ENCODE measurements around the gene TIMM44.

Gene TIMM44

DNA sequence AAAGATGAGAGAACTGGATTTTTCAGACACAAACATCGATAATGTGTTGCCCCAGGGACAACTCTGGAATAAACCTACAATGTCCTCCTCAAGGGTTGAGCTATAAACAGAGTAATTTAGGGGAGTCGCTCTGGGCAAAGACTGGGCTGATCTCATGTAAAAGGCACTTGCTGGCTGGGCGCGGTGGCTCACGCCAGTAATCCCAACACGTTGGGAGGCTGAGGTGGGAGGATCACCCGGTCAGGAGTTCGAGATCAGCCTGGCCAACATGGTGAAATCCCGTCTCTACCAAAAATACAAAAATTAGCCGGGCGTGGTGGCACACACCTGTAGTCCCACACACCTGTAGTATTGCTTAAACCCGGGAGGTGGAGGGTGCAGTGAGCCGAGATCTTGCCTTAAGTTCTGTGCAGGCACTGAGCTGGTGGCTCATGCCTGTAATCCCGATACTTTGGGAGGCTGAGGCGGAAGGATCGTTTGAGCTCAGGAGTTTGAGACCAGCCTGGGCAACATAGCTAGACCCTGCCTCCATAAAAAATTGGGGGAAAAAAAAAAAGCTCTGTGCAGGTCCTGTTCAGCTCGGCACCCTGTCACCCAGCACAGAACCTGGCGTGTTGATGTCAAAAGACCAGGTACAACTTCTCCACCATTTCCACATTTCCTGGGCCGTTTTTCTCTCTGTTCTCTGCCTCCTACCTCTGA, 1.4 kb downstream of the TIMM44 start:
- Histone ChIP-seq H3K27ac (peak overlapping the region in 1 of 2 donors; percentile 6), H3K27me3 (no peaks in the 10 kb centered on the region), H3K4me1 (peaks cover 0 to 29% (median 17%) of the 10 kb centered on the region in 4 donors), H3K36me3 (peaks cover 30 to 43% (median 34%) of the 10 kb centered on the region in 3 donors), H3K9me3 (no peaks in the 10 kb centered on the region), H3K4me3 (peak overlapping the region; percentile 82 to 93)
- DNase-seq = no peak
- intact Hi-C loops (cut with DNase I; ENCODE audit: low total_unique reads) = loop anchor here (10.0 kb wide), 1 partner anchor 63 kb away; the partner anchor contains the start of gene ELAVL1
- TF ChIP-seq, protein P1, sequence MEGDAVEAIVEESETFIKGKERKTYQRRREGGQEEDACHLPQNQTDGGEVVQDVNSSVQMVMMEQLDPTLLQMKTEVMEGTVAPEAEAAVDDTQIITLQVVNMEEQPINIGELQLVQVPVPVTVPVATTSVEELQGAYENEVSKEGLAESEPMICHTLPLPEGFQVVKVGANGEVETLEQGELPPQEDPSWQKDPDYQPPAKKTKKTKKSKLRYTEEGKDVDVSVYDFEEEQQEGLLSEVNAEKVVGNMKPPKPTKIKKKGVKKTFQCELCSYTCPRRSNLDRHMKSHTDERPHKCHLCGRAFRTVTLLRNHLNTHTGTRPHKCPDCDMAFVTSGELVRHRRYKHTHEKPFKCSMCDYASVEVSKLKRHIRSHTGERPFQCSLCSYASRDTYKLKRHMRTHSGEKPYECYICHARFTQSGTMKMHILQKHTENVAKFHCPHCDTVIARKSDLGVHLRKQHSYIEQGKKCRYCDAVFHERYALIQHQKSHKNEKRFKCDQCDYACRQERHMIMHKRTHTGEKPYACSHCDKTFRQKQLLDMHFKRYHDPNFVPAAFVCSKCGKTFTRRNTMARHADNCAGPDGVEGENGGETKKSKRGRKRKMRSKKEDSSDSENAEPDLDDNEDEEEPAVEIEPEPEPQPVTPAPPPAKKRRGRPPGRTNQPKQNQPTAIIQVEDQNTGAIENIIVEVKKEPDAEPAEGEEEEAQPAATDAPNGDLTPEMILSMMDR (IDR thresholded peaks at IDR 0.05) = no peak

DNA sequence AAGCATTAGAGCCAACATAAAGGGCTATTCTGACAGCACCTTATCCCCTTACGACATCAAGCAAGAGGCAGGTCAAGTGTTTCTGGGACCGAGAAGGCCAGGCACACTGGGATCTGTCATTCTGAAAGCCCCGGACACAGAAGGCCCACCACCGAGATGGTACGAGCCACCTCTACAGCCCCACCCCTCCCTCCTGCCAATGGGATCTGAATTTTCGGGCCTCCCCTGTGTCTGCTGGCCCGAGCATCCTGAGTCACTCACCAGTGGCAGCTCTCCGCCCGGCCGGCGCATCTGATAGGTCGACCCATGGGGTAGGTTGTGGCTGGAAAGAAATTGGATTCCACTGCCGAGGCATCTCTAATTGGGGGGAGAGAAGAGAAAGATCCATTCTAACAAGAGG, 2.6 kb downstream of the TIMM44 start:
- H3K4me1 ChIP-seq = peaks cover 0 to 35% (median 17%) of the 10 kb centered on the region in 4 donors
- no peaks in the 10 kb centered on the region for H3K9me3 ChIP-seq
- H3K27me3 ChIP-seq = no peaks in the 10 kb centered on the region
- TF ChIP-seq, protein P1 (IDR thresholded peaks at IDR 0.05) = no peak
- no peak overlapping the region for H3K27ac ChIP-seq
- no peak for DNase-seq
- H3K4me3 ChIP-seq = no peak overlapping the region
- peaks cover 42 to 55% (median 46%) of the 10 kb centered on the region in 3 donors for H3K36me3 ChIP-seq
- intact Hi-C loops (cut with DNase I; ENCODE audit: low total_unique reads) = loop anchor here (10.0 kb wide), 1 partner anchor 64 kb away; the partner anchor contains the start of gene ELAVL1

- intact Hi-C loops (cut with DNase I; ENCODE audit: low total_unique reads) = no loop called here
- DNase-seq = peak in 1 of 2 donors; percentile 82
- no peaks in the 10 kb centered on the region for H3K27me3 ChIP-seq
- H3K27ac ChIP-seq = peak overlapping the region; percentile 91 to 96
- H3K36me3 ChIP-seq = peaks cover 57 to 92% (median 85%) of the 10 kb centered on the region in 3 donors
- H3K9me3 ChIP-seq = no peaks in the 10 kb centered on the region
- H3K4me1 ChIP-seq = peaks cover 0 to 69% (median 40%) of the 10 kb centered on the region in 4 donors
- peak overlapping the region in 1 of 2 donors; percentile 10 for H3K4me3 ChIP-seq
- TF ChIP-seq, protein P1 (IDR thresholded peaks at IDR 0.05) = no peak
These were observed 8.7 kb downstream of the TIMM44 start for GRCh38 chr19:7934766-7935165.

DNA sequence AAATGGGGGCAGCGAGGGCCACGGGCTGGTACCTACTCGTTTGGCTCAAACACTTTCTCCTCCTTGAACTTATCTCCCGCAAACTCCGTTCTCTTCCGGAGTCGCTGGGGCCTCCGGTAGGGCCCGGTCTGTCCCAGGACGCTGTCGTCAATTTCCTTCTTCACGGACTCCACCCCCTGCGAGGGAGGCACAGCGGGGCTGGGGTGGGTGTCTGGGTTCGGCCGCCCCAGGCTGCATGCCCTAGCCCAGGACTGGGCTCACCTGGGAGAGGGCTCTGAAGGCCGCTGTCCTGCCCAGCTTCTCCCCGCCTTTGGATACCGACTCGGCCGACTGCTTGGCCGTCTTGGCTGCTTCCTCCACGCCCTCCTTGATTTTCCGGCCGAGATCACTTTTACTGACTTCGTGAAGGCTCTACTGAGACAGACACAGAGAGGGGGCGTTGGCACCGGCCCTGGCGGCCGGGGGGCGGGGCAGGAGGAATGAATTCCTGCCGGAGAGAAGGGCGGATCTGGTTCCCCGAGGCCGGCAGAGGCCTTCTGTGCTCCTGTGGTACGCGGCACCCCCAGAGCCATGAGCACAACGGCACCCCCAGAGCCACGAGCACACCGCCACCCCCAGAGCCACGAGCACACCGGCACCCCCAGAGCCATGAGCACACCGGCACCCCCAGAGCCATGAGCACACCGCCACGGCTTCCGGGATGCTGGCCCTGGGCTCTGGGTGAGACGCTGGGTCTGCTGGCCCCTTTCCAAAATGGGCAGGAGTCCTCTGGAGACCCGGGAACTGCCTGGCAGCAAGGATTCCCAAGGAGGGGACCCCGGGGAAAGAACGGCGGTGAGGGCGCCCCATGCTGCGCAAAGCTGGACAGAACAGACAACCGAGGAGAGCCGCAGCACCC, 9.4 kb downstream of the TIMM44 start:
- H3K4me3 ChIP-seq = peak overlapping the region in 1 of 2 donors; percentile 10
- no peak for DNase-seq
- intact Hi-C loops (cut with DNase I; ENCODE audit: low total_unique reads) = no loop called here
- peaks cover 50 to 85% (median 80%) of the 10 kb centered on the region in 3 donors for H3K36me3 ChIP-seq
- peaks cover 0 to 73% (median 47%) of the 10 kb centered on the region in 4 donors for H3K4me1 ChIP-seq
- TF ChIP-seq, protein P1 (IDR thresholded peaks at IDR 0.05) = no peak
- peak overlapping the region; percentile 91 to 96 for H3K27ac ChIP-seq
- H3K9me3 ChIP-seq = no peaks in the 10 kb centered on the region
- H3K27me3 ChIP-seq = no peaks in the 10 kb centered on the region

- peaks cover 0 to 78% (median 52%) of the 10 kb centered on the region in 4 donors for H3K4me1 ChIP-seq
- no peaks in the 10 kb centered on the region for H3K27me3 ChIP-seq
- H3K4me3 ChIP-seq = no peak overlapping the region
- intact Hi-C loops (cut with DNase I; ENCODE audit: low total_unique reads) = no loop called here
- peaks cover 50 to 79% (median 77%) of the 10 kb centered on the region in 3 donors for H3K36me3 ChIP-seq
- no peaks in the 10 kb centered on the region for H3K9me3 ChIP-seq
- TF ChIP-seq, protein P1 (IDR thresholded peaks at IDR 0.05) = no peak
- no peak for DNase-seq
- peak overlapping the region; percentile 91 to 96 for H3K27ac ChIP-seq
These were observed 10.1 kb downstream of the TIMM44 start for GRCh38 chr19:7933411-7933810.
